ENCODE results near the gene CARD8.

The CARD8 gene

DNA sequence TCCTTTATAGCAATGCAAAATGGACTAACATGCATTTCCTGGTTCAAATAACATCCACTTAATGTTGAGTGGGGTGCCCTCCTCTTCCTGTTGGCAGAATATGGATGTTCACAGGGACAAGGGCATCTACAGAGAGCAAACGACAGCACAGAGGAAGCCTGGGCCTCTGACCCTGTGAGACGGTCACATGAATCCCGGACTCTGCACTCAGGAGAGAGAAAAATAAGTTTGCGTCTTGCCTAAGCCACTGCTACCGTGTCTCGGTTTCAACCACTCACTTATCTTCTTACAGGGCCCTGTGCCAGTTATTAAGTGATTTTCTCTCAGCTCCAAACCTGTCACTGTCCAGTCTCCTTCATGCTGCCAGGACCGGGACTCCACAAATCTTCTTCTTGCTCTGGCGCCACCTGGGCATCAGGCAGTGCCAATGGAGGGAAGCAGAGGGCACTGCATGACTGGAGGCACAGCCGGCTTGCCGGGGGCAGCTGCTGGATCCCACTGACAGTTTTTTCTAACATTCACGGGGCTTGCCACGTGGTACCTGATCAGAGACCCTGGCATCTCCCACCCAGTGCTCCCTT, 97.4 kb downstream of the CARD8 start:
- FAIRE-seq: no peak
- TF ChIP-seq POLR2AphosphoS5 (IDR thresholded peaks at IDR 0.05; ENCODE audit: low read depth, low read length): no peak
- TF ChIP-seq TAF1 (IDR thresholded peaks at IDR 0.05; ENCODE audit: borderline replicate concordance, low read depth, low read length): no peak
- TF ChIP-seq POLR2A (IDR thresholded peaks at IDR 0.05; ENCODE audit: low read depth, low read length): 0 out of 2 replicates have a peak, but pooled peaks have one; percentile 14

More for the DNA sequence above, 97.4 kb downstream of the CARD8 start:
- no peak for DNase-seq (ENCODE audit: insufficient read length)
